HG02571 (cell line): Measurements from ENCODE around the gene PDE4B.

Source experiments
- ATAC-seq: cut with Tn5 transposase; IDR thresholded peaks from one replicate; pipeline ENCODE4 v1.9.1; 2021; ENCODE audit warnings: mild to moderate bottlenecking, moderate library complexity; ENCODE audit not compliant: unreplicated experiment

The PDE4B gene

GRCh38 chr1:66226985-66227384 lies 434.3 kb downstream of the PDE4B start:
- no peak for ATAC-seq

GRCh38 chr1:66227966-66228365 lies 435.3 kb downstream of the PDE4B start:
- no peak for ATAC-seq

- ATAC-seq: no peak
Measured at GRCh38 chr1:66231217-66231616, 438.5 kb downstream of the PDE4B start.

- ATAC-seq: no peak
Measured at GRCh38 chr1:66231681-66232463, 439.2 kb downstream of the PDE4B start.

GRCh38 chr1:66237042-66237441 lies 444.3 kb downstream of the PDE4B start:
- ATAC-seq: no peak

GRCh38 chr1:66237722-66238479 lies 445.2 kb downstream of the PDE4B start:
- no peak for ATAC-seq

GRCh38 chr1:66239834-66240233 lies 447.1 kb downstream of the PDE4B start:
- ATAC-seq: no peak

- no peak for ATAC-seq
Measured at GRCh38 chr1:66240491-66241484, 448.1 kb downstream of the PDE4B start.

GRCh38 chr1:66242646-66243547 lies 450.2 kb downstream of the PDE4B start:
- peak; percentile 64 for ATAC-seq

GRCh38 chr1:66243548-66244130 lies 450.9 kb downstream of the PDE4B start:
- no peak for ATAC-seq

GRCh38 chr1:66244429-66244828 lies 451.7 kb downstream of the PDE4B start:
- no peak for ATAC-seq

GRCh38 chr1:66245691-66246090 lies 453.0 kb downstream of the PDE4B start:
- ATAC-seq: no peak

GRCh38 chr1:66246351-66247269 lies 453.9 kb downstream of the PDE4B start:
- ATAC-seq: no peak

GRCh38 chr1:66247415-66248208 lies 454.9 kb downstream of the PDE4B start:
- peak; percentile 75 for ATAC-seq

- no peak for ATAC-seq
Measured at GRCh38 chr1:66248257-66248656, 455.6 kb downstream of the PDE4B start.

- no peak for ATAC-seq
Measured at GRCh38 chr1:66248746-66249145, 456.1 kb downstream of the PDE4B start.

GRCh38 chr1:66250075-66250474 lies 457.4 kb downstream of the PDE4B start:
- no peak for ATAC-seq

- no peak for ATAC-seq
Measured at GRCh38 chr1:66250478-66250877, 457.8 kb downstream of the PDE4B start.
